ENCODE measurements around the gene TATDN2.
"Not testable (repeated sequence)": the region's sequence is repeated elsewhere in the genome, so short reads cannot be mapped to it uniquely, and the experiment has no call there.

TATDN2 gene

GRCh38 chr3:10272476-10272875 is 24.2 kb downstream of the TATDN2 start:
- not testable (repeated sequence) for DNase-seq

GRCh38 chr3:10272977-10273376 is 24.7 kb downstream of the TATDN2 start:
- no peak for DNase-seq

GRCh38 chr3:10273702-10274305 is 25.5 kb downstream of the TATDN2 start:
- no peak for DNase-seq

GRCh38 chr3:10274601-10275000 is 26.3 kb downstream of the TATDN2 start:
- peak; percentile 12 for DNase-seq

- no peak for DNase-seq
These were observed 28.9 kb downstream of the TATDN2 start for GRCh38 chr3:10277115-10277625.

GRCh38 chr3:10278501-10278900 is 30.2 kb downstream of the TATDN2 start:
- no peak for DNase-seq

GRCh38 chr3:10279384-10280176 is 31.3 kb downstream of the TATDN2 start:
- DNase-seq, result no peak

- no peak for DNase-seq
These were observed 31.9 kb downstream of the TATDN2 start for GRCh38 chr3:10280177-10280529.

GRCh38 chr3:10280571-10280970 is 32.3 kb downstream of the TATDN2 start:
- DNase-seq, result no peak

- no peak for DNase-seq
These were observed 33.7 kb downstream of the TATDN2 start for GRCh38 chr3:10281951-10282350.

- DNase-seq, result no peak
These were observed 35.4 kb downstream of the TATDN2 start for GRCh38 chr3:10283638-10284037.

GRCh38 chr3:10284496-10284895 is 36.2 kb downstream of the TATDN2 start:
- DNase-seq, result no peak

GRCh38 chr3:10285272-10286132 is 37.2 kb downstream of the TATDN2 start:
- no peak for DNase-seq

GRCh38 chr3:10286133-10286524 is 37.9 kb downstream of the TATDN2 start:
- no peak for DNase-seq

- DNase-seq, result no peak
These were observed 38.5 kb downstream of the TATDN2 start for GRCh38 chr3:10286596-10287295.

- no peak for DNase-seq
These were observed 39.8 kb downstream of the TATDN2 start for GRCh38 chr3:10287936-10288574.

GRCh38 chr3:10288575-10288960 is 40.3 kb downstream of the TATDN2 start:
- no peak for DNase-seq

- DNase-seq, result no peak
These were observed 40.8 kb downstream of the TATDN2 start for GRCh38 chr3:10289077-10289476.

- DNase-seq, result no peak
These were observed 41.6 kb downstream of the TATDN2 start for GRCh38 chr3:10289787-10290355.

- no peak for DNase-seq
These were observed 42.4 kb downstream of the TATDN2 start for GRCh38 chr3:10290481-10291176.

- DNase-seq, result no peak
These were observed 43.4 kb downstream of the TATDN2 start for GRCh38 chr3:10291641-10292040.

All from DMS53 (cell line).